A673 (cell line): ENCODE results near the gene CEP41. TPM values are rescaled to one million over a fixed set of nuclear protein-coding genes. Genes with fewer than 3 reads are reported as not detected.

ENCODE experiments used
- BruUV-seq: library from RNA; stranded (reverse); fragments of 400-500 nt; replicated peaks from 2 replicates; lab custom pipeline; 2021; lab: Mats Ljungman, UMichigan
- CTCF ChIA-PET: fragments of 300-600 bp; sonication (Branson Sonifier 250); formaldehyde crosslinking; loops from one replicate; lab custom pipeline; 2022; ENCODE audit warnings: antibody characterized with exemption; lab: Charles Lee
- POLR2A ChIA-PET: fragments of 300-600 bp; sonication (Branson Sonifier 250); formaldehyde crosslinking; loops from one replicate; lab custom pipeline; 2022; ENCODE audit warnings: antibody characterized with exemption; ENCODE audit not compliant: low non-redundant PET; lab: Charles Lee
- DNase-seq: peaks from one replicate; pipeline ENCODE4 v3.0.0-alpha.2; 2015; ENCODE audit warnings: low spot score
- H3K27ac ChIP-seq: fragments of 200-600 bp; sonication (generic); 2 replicates; pipeline ENCODE4 v1.5.1; 2016; ENCODE audit warnings: mixed run types, low read depth, mild to moderate bottlenecking, mixed read lengths, antibody characterized with exemption, low read length; ENCODE audit not compliant: poor library complexity, severe bottlenecking
- H3K27me3 ChIP-seq: fragments of 200-600 bp; sonication (generic); replicated peaks from 2 replicates; pipeline ENCODE4 v1.6.1; 2017; ENCODE audit warnings: mixed run types, low read depth, mild to moderate bottlenecking, mixed read lengths, antibody characterized with exemption, low read length; ENCODE audit not compliant: insufficient read depth, poor library complexity
- H3K36me3 ChIP-seq: fragments of 200-600 bp; sonication (generic); 2 replicates; pipeline ENCODE4 v1.6.1; 2016; ENCODE audit warnings: mixed run types, mild to moderate bottlenecking, mixed read lengths, antibody characterized with exemption, low read length; ENCODE audit not compliant: insufficient read depth, poor library complexity, severe bottlenecking
- H3K4me1 ChIP-seq: fragments of 200-600 bp; sonication (generic); 2 replicates; pipeline ENCODE4 v1.6.1; 2017; ENCODE audit warnings: mixed run types, mild to moderate bottlenecking, mixed read lengths, antibody characterized with exemption, low read length; ENCODE audit not compliant: insufficient read depth, poor library complexity, severe bottlenecking
- H3K4me3 ChIP-seq: fragments of 200-600 bp; sonication (generic); 2 replicates; pipeline ENCODE4 v1.5.1; 2016; ENCODE audit warnings: low read depth, mixed run types, mild to moderate bottlenecking, mixed read lengths, low read length; ENCODE audit not compliant: poor library complexity, severe bottlenecking
- H3K9me3 ChIP-seq: fragments of 200-600 bp; sonication (generic); 2 replicates; pipeline ENCODE4 v1.6.1; 2016; ENCODE audit warnings: mixed run types, low read depth, mild to moderate bottlenecking, mixed read lengths, antibody characterized with exemption, low read length; ENCODE audit not compliant: poor library complexity, severe bottlenecking
- EZH2 ChIP-seq: fragments of 200-600 bp; sonication (generic); IDR thresholded peaks from 2 replicates; pipeline ENCODE4 v1.6.1; 2017; ENCODE audit warnings: borderline replicate concordance, low read depth, mild to moderate bottlenecking, mixed read lengths, antibody characterized with exemption, low read length; ENCODE audit not compliant: poor library complexity, severe bottlenecking
- intact Hi-C: fragments of 100-400 bp; cut with micrococcal nuclease; formaldehyde crosslinking; loops from one replicate; pipeline ENCODE4 v1.10.0; 2022; ENCODE audit not compliant: unreplicated experiment
- total RNA-seq: library from RNA; stranded (reverse); gene quantifications from 2 replicates; pipeline ENCODE4 v1.2.3, GENCODE V29; 2021
- TF ChIP-seq, protein P1 (sequence below): fragments of 300-800, 200-600 bp; sonication (generic); conservative IDR thresholded peaks from 2 replicates; pipeline ENCODE4 v1.5.1; 2017; ENCODE audit warnings: low read depth, mild to moderate bottlenecking, antibody characterized with exemption, low read length, moderate library complexity, mixed read lengths

CEP41 gene
- total RNA-seq, 1 experiment from 2014 or later, result 25.7 TPM

DNA sequence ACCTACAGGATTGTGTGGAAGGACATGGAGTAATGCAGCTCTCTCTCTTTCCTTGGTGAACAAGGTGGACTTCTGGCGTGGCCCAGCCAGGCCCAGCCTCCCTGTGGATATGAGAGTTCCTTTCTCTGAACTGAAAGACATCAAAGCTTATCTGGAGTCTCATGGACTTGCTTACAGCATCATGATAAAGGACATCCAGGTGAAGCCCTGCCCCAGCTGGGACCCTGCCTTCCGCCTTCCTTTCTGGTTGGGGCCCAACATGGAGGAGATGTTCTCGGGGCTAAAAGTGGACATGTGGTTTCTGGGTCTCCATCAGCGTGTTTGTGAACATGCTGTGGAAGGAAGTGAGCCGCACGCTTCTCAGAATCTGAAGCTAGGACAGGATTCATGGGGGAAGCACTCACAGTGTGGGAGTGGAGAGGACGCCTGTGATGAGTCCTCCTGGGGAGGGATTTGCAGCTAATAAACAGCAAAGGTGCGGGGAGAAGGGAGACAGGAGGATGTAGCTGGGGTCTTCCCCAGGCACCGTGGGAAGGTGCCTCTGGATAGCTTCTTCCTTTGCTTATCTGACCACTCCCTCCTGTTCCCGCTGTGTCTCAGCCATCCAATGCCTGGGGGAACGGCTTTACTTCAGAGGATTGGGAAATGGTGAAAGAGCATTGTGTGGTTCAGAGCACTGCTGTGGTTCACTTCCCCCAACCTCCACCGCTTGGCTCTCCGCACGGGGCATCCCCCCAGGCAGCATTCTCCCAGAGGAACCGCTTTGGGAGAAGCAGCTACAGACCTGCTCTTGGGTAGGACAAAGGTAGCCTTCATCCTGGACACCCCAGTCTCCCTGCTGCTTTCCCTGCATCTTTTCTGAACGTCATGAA lies 90.7 kb downstream of the CEP41 start:
- Histone ChIP-seq H3K27me3 (no peaks in the 10 kb centered on the region), H3K4me1 (peaks cover 8% of the 10 kb centered on the region), H3K36me3 (no peaks in the 10 kb centered on the region), H3K4me3 (no peak overlapping the region), H3K9me3 (no peaks in the 10 kb centered on the region), H3K27ac (no peak overlapping the region)
- no peak for TF ChIP-seq EZH2
- TF ChIP-seq, protein P1, sequence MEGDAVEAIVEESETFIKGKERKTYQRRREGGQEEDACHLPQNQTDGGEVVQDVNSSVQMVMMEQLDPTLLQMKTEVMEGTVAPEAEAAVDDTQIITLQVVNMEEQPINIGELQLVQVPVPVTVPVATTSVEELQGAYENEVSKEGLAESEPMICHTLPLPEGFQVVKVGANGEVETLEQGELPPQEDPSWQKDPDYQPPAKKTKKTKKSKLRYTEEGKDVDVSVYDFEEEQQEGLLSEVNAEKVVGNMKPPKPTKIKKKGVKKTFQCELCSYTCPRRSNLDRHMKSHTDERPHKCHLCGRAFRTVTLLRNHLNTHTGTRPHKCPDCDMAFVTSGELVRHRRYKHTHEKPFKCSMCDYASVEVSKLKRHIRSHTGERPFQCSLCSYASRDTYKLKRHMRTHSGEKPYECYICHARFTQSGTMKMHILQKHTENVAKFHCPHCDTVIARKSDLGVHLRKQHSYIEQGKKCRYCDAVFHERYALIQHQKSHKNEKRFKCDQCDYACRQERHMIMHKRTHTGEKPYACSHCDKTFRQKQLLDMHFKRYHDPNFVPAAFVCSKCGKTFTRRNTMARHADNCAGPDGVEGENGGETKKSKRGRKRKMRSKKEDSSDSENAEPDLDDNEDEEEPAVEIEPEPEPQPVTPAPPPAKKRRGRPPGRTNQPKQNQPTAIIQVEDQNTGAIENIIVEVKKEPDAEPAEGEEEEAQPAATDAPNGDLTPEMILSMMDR, result no peak
- ChIA-PET CTCF (no interaction called here), POLR2A (no interaction called here)
- intact Hi-C loops, result no loop called here
- no peak for DNase-seq
- BruUV-seq, result no TSS peak

DNA sequence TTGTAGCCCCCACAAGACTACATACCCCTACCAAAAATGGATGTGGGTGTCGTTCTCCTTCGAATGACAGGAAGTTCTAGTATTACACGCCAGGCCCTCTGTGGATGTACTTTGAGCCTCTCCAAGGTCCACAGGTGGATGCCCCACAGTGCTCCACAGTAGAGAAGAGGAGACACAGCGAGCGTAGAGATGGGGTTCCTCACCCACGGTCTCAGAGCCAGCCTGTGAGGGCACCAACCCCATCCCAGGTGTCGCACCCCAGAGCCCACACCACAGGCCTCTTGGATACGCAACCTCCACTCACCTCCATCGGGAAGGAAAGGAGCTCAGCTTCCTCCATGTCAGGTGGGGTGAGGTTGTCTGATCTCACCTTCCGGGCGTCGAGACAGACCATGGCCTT lies 93.9 kb downstream of the CEP41 start:
- no peak overlapping the region for H3K4me3 ChIP-seq
- ChIA-PET CTCF (no interaction called here), POLR2A (no interaction called here)
- H3K27ac ChIP-seq, result no peak overlapping the region
- H3K36me3 ChIP-seq, result no peaks in the 10 kb centered on the region
- intact Hi-C loops, result no loop called here
- no peaks in the 10 kb centered on the region for H3K27me3 ChIP-seq
- no peak for DNase-seq
- H3K4me1 ChIP-seq, result peaks cover 7% of the 10 kb centered on the region
- H3K9me3 ChIP-seq, result no peaks in the 10 kb centered on the region
- no peak for TF ChIP-seq EZH2
- TF ChIP-seq, protein P1, result no peak
- BruUV-seq, result no TSS peak

DNA sequence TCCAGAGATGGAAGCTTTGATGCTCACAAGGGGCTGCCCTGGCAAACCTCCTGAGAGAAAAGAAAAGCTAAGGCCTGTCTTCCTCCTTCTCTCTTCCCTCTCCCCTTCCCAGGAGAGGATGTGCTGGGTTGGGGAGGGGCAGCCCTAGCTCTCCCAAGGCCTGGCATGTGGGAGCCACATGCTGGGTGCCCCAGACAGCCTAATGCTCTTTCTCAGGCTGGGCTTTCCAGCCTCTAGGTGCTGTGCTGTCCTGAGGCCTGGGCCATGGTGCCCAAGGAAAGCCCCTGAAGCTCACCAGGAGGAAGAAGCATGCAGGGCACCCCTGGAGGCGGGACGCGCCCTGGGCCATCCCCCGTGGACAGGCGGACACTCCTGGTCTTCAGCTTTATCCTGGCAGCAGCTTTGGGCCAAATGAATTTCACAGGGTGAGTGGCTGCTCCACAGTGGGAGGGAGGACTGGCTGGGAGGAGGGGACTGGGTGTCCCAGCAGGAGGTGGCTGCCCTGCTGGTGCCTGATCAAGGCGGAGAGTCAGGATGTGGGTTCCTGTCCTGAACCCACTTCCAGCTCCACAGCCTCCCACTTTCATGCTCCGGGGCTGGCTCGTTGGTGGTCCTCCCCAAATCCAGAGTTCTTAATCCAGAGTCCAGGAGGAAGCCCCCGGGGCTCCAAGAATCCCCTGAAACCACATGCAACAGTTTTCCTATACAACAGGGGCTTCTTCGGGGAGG lies 94.5 kb downstream of the CEP41 start:
- intact Hi-C loops, result no loop called here
- H3K9me3 ChIP-seq, result no peaks in the 10 kb centered on the region
- H3K4me3 ChIP-seq, result no peak overlapping the region
- ChIA-PET POLR2A (no interaction called here), CTCF (no interaction called here)
- no peak overlapping the region for H3K27ac ChIP-seq
- no peaks in the 10 kb centered on the region for H3K27me3 ChIP-seq
- peaks cover 7% of the 10 kb centered on the region for H3K4me1 ChIP-seq
- DNase-seq, result no peak
- TF ChIP-seq EZH2, result no peak
- TF ChIP-seq, protein P1, result no peak
- H3K36me3 ChIP-seq, result no peaks in the 10 kb centered on the region
- BruUV-seq, result no TSS peak
